Right ventricle myocardium superior (tissue), 1 donor: Measurements from ENCODE around the gene ERP29. TPM values are rescaled to one million over a fixed set of nuclear protein-coding genes. Genes with fewer than 3 reads are reported as not detected.
"Not testable (repeated sequence)": the region's sequence is repeated elsewhere in the genome, so short reads cannot be mapped to it uniquely, and the experiment has no call there.

ENCODE experiments used
- ATAC-seq: fragments of 200-7000 bp; cut with Tn5 transposase; one replicate; pipeline ENCODE4 v1.9.1; 2020; ENCODE audit warnings: mild to moderate bottlenecking; ENCODE audit not compliant: poor library complexity
- DNase-seq: peaks from one replicate; pipeline ENCODE4 v3.0.0-alpha.2; 2020
- intact Hi-C: fragments of 100-400 bp; cut with DNase I; formaldehyde crosslinking; loops from one replicate; pipeline ENCODE4 v1.11.2; 2022
- microRNA-seq: library from miRNA; unstranded; fragments of <30 nt; microRNA quantifications from one replicate; pipeline ENCODE4 v1.2.0, GENCODE V29; 2020
- total RNA-seq: library from RNA; stranded (reverse); fragmentation: NEBNext Ultra II Directional; extraction: Animal tissue kit (Norgen Biotek cat#: 25700); gene quantifications from one replicate; pipeline ENCODE4 v1.2.1, GENCODE V29; 2021
- donor health status: DM: no; HTN: yes; CAD: no; lungs with severe emphysema.

ERP29 gene
- total RNA-seq, 1 donor from 2014 or later, result 46.5 TPM

DNA sequence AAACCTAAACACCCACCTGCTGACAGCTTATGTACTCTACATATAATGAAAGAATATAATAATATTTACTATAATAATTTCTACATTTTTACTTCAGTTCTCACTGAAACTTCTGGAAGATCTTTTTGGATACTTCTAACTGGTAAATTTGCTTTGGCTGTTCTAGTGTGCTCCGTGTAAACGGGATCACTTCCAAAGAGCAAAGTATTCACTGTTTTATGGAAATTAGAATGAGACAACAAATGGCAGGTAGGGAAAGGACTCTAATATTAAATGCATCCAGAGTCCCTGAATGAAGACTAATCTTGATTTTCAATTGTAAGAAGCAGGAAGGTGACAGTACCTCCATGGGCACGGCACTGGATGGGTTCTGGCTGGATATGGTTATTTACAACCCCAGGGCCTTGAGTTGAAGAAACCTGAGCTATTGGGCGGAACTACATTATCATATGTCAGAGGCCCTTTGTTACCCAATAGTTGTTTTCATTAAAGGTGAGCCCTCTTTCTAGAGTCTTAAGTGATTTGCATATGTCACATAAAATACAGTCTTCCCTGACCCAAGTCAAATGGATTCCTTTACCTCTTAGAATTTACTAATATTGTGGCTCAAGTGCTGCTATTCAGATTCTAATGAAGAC is 10.7 kb downstream of the ERP29 start:
- DNase-seq (no peak), ATAC-seq (no peak)
- intact Hi-C loops, result no loop called here

DNA sequence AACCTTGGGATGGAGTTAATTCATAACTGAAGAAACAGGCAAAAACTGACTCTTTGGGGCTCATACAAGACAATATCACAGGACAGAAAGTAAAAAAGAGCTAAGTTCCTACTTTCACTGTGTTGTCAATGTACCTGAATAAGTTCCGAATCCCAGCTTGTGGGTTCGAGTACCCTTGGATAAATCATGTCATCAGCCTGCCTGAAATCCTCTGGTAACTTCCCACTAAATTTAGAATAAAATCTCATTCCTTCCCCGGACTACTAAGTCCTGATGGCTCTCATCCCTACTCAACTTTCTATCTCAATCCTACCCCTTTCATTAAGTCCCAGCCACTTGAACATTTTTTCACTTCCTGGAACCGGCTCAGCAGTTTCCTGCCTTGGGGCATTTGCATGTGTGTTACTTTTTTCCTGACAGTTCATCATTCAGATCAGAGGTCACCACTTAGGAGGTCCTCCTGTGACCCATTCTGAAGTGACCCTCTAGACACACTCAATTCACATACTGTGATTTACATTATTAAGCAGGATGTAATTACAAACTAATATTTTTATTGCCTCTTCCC is 12.7 kb downstream of the ERP29 start:
- intact Hi-C loops, result no loop called here
- DNase-seq, result no peak
- ATAC-seq, result no peak

DNA sequence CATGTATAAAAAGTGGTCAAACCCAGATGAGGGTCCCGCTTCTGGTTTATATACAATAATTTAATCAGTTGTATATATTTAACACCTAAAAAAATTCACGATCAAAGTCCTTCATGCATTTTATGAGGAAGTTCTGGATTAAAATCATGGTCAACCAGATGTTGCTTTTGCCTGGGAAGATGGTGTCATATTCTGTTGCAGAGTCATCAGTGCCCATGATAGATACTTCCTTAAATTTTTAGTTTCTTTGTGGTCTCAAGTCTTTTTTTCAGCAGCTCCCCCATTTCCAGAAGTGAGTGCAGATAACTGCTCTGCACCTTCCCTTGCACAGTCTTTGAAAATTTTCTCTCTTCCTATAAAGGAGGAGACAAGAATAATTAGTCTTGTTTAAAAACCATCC is 16.1 kb downstream of the ERP29 start:
- DNase-seq, result no peak
- ATAC-seq, result no peak
- intact Hi-C loops, result no loop called here

DNA sequence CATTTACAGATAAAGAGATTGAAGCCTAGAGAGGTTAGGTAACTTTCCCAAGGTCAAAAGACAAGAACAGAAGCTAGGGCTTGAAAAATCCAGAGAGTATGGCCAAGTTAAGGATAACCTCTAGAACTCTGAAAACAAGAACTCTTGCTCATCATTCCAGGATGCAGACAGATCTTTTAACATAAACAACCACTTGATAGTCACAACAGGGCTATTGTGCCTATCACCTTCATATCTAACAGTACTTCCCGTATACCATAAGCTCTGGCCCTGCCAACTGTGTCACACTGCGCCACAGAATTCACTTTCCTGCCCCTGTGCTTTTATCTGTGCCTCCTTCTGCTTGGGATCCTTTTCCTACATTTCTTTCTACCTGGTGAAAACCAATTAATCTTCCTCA is 18.2 kb downstream of the ERP29 start:
- intact Hi-C loops, result loop anchor here (10.0 kb wide), 1 partner anchor 53 kb away; no protein-coding TSS in a partner anchor
- DNase-seq (no peak), ATAC-seq (no peak)

DNA sequence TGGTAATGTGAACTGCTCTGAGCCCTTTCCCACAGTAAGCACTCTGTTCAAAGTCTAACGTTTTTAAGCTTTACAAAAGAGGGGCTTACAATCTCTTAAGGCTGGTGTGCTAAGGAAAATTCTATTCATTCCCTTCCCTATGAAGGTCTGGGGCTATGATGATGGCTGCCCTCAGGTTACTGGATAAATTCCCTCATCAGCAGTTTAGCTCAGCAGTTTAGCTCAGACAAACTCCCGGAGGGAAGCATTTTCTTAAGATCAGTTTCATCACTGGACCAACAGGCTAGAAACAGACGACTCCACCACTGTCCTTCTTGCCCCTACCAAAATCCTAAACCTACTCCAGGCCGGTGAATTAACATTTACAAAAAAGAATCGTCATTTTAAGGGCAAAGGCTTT is 19.1 kb downstream of the ERP29 start:
- ATAC-seq (no peak), DNase-seq (no peak)
- intact Hi-C loops, result loop anchor here (10.0 kb wide), 1 partner anchor 53 kb away; no protein-coding TSS in a partner anchor

DNA sequence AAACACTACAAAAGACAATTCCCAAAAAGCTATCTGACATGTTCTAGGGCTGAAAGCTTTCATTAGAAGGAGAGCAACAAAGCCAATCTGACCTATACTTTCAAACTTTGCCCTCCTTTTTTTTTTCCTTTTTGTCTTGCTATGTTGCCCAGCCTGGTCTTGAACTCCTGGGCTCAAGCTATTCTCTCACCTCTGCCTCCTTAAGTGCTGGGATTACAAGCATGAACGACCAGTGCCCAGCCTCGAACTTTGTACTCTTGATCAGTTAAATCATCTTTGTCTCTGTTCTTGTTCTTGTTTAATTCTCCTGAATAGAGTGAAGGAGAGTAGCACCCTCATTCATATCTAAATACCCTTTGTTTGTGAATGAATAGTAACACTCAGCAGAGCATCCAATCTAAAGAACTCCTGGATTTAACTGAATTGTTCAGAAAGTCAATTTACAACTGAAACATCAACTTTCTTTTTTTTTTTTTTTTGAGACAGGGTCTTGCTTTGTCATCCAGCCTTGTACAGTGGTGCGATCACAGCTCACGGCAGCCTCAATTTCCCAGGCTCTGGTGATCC is 22.1 kb downstream of the ERP29 start:
- ATAC-seq, result no peak
- intact Hi-C loops, result loop anchor here (10.0 kb wide), 1 partner anchor 49 kb away; no protein-coding TSS in a partner anchor

DNA sequence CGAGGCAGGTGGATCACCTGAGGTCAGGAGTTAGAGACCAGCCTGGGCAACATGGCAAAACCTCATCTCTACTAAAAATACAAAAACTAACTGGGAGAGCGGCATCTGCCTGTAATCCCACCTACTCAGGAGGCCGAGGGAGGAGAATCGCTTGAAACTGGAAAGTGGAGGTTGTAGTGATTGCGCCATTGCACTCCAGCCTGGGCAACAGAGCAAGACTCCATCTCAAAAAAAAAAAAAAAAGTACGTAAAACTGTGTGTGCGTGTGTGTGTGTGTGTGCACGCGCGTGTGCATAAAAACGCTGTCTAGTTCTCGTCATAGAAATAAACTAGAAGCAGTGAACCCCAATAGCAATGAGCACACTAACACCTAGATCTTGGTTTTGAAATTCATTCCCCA is 23.4 kb downstream of the ERP29 start:
- DNase-seq, ATAC-seq: not testable (repeated sequence)
- intact Hi-C loops, result loop anchor here (10.0 kb wide), 1 partner anchor 48 kb away; no protein-coding TSS in a partner anchor

More for the DNA sequence above, 22.1 kb downstream of the ERP29 start:
- DNase-seq, result no peak

DNA sequence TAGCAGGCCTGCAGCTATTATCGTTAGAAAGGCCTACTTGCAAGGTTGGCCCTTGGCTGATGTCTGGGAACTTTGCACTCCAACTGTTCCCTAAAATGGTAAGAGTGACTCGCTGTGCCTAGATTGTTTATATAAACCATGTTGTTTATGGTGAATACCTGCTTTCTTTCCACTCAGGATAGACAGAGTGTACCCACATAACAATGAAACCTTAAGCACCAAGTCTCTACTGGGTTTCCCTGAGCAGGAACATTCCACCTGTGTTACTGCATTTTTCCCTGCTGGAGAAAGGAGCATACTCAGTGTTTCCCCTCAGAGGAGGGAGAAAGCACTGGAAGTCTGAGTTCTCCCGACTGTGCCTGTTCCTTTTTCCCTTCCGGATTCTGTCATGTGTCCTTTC is 32.8 kb downstream of the ERP29 start:
- intact Hi-C loops, result no loop called here
- ATAC-seq (no peak), DNase-seq (no peak)

DNA sequence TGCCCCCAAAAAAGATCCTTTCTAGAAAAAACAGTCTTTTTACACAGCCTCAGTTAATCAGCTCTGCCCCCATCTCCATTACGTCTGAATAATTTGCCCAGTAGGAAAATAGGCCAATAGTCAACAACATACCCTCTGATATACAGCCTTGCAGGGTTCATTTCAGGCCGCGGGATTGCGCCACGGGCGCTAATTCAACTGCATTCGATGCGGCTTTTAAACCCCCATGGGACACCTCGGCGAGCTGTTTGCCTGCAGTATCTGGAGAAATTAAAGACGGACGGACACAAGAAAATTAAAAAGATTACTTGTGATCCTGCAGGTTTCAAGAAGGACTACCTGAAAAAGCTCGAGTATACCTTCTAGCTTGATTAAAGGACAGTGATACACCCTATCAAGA is 36.1 kb downstream of the ERP29 start:
- intact Hi-C loops, result no loop called here
- ATAC-seq (no peak), DNase-seq (no peak)

DNA sequence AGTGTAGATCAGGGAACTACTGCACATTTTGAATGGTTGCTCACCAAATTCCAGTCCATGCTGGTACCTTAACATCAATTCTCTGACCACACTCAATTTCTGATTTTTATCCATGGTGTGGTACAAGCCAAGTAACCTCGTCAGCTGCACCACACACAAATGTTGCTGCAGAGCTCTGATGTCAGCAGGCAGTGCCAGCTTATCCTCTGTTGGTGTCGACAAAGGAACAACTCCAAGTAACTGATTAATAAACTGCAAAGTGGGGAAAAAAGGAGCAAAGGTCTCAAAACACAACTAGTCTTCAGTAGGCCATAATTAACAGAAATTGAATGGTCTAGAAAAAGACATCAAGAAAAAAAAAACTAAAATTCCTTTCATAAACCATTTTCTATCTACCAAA is 47.9 kb downstream of the ERP29 start:
- no peak for ATAC-seq
- no peak for DNase-seq
- intact Hi-C loops, result no loop called here

DNA sequence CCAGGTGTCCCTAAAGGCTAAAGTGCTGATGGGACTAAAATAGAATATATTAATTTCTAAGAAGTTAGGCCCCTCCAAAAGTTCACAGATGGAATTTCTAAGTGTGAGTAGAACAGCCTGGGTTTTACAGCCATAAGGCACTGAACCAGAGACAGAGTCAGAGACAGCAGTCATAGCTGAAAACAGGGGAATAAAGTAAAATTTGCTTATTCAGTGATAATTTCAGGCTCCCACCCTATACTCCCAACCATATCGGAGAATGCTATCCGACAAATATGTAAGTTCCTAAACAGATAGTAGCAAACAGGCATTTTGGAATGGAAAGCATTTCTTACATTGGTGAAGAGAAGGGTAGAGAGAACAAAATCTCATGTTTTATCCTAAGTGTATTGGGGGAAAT is 50.0 kb downstream of the ERP29 start:
- intact Hi-C loops, result no loop called here
- ATAC-seq (no peak), DNase-seq (no peak)

DNA sequence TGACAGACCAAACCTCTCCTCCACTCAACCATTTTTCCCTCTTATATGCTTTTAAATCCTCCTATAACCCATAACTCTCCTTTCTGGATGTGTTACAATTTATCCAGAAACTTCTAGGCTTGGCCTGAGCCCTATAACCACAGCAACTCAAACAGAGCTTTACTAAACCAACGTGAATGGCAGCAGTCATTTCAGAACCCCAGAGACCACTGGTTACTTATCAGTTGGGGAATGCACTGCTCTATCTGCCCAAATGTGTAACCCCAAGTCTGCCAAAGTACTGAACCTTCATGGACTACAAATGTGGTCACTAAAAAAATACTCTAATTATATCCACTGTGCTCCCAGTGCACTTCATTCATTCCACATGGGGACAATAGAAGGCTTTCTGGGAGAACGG is 53.3 kb downstream of the ERP29 start:
- DNase-seq (no peak), ATAC-seq (no peak)
- intact Hi-C loops, result no loop called here

Small RNAs within 50 kb of the gene (microRNA-seq; reads per million reads assigned to microRNA genes)
- not detected for gene MIR3657

Other genes with a start within 250 kb of the ERP29 start
- 459 TPM for gene ALDH2, start 246.5 kb upstream of the ERP29 start, total RNA-seq
- 25.5 TPM for gene MAPKAPK5, start 171.2 kb upstream of the ERP29 start, total RNA-seq
- 42.4 TPM for gene TMEM116, start 261 bp upstream of the ERP29 start, total RNA-seq
- gene NAA25, start 95.4 kb downstream of the ERP29 start, total RNA-seq, result 14.7 TPM
- 17.4 TPM for gene TRAFD1, start 112.1 kb downstream of the ERP29 start, total RNA-seq